BE2C (cell line): ENCODE measurements around the gene TMEM63B.

Source experiments
- DNase-seq: peaks from one replicate; pipeline ENCODE4 v3.0.0-alpha.2; 2020
- H3K27me3 ChIP-seq: fragments of 250-450 bp; sonication (Bioruptor Pico); 2 replicates; pipeline ENCODE4 v1.5.1; 2020; ENCODE audit warnings: mild to moderate bottlenecking
- H3K36me3 ChIP-seq: fragments of 250-450 bp; sonication (Bioruptor Pico); 2 replicates; pipeline ENCODE4 v1.5.1; 2020; ENCODE audit warnings: mild to moderate bottlenecking
- H3K4me1 ChIP-seq: fragments of 250-450 bp; sonication (Bioruptor Pico); 2 replicates; pipeline ENCODE4 v1.5.1; 2020
- H3K4me3 ChIP-seq: 2 replicates; pipeline ENCODE4 v1.5.1; 2011; ENCODE audit warnings: low read depth, low read length
- H3K9me3 ChIP-seq: fragments of 250-450 bp; sonication (Bioruptor Pico); 2 replicates; pipeline ENCODE4 v1.5.1; 2020
- CTCF ChIP-seq: IDR thresholded peaks from 2 replicates; pipeline ENCODE4 v1.5.1; 2012; ENCODE audit warnings: mild to moderate bottlenecking, low read depth, low read length

The TMEM63B gene

GRCh38 chr6:44101832-44102231 lies 25.5 kb upstream of the TMEM63B start:
- Histone ChIP-seq H3K27me3 (no peaks in the 10 kb centered on the region), H3K36me3 (peaks cover 50% of the 10 kb centered on the region), H3K4me1 (peaks cover 10% of the 10 kb centered on the region), H3K9me3 (no peaks in the 10 kb centered on the region), H3K4me3 (no peak overlapping the region)
- TF ChIP-seq CTCF = no peak
- DNase-seq = no peak

GRCh38 chr6:44102527-44102926 lies 24.8 kb upstream of the TMEM63B start:
- H3K36me3 ChIP-seq = peaks cover 57% of the 10 kb centered on the region
- H3K4me1 ChIP-seq = peaks cover 10% of the 10 kb centered on the region
- H3K27me3 ChIP-seq = no peaks in the 10 kb centered on the region
- DNase-seq = no peak
- no peak overlapping the region for H3K4me3 ChIP-seq
- no peak for TF ChIP-seq CTCF
- H3K9me3 ChIP-seq = no peaks in the 10 kb centered on the region

- Histone ChIP-seq H3K36me3 (peaks cover 67% of the 10 kb centered on the region), H3K27me3 (no peaks in the 10 kb centered on the region)
- TF ChIP-seq CTCF = no peak
Observed at GRCh38 chr6:44104481-44105021, 22.8 kb upstream of the TMEM63B start.

GRCh38 chr6:44105146-44105545 lies 22.2 kb upstream of the TMEM63B start:
- H3K27me3 ChIP-seq = no peaks in the 10 kb centered on the region
- peak; percentile 58 for DNase-seq

More at GRCh38 chr6:44104481-44105021, 22.8 kb upstream of the TMEM63B start:
- Histone ChIP-seq H3K4me3 (no peak overlapping the region), H3K4me1 (peaks cover 7% of the 10 kb centered on the region; the same call in 1 of the 2 replicates), H3K9me3 (no peaks in the 10 kb centered on the region)
- DNase-seq = no peak

GRCh38 chr6:44105993-44106740 lies 21.2 kb upstream of the TMEM63B start:
- no peak for DNase-seq
- Histone ChIP-seq H3K4me1 (peaks cover 7% of the 10 kb centered on the region; the same call in 1 of the 2 replicates), H3K4me3 (no peak overlapping the region), H3K9me3 (no peaks in the 10 kb centered on the region), H3K27me3 (no peaks in the 10 kb centered on the region), H3K36me3 (peaks cover 73% of the 10 kb centered on the region)
- no peak for TF ChIP-seq CTCF

More at GRCh38 chr6:44105146-44105545, 22.2 kb upstream of the TMEM63B start:
- Histone ChIP-seq H3K36me3 (peaks cover 67% of the 10 kb centered on the region), H3K4me1 (peaks cover 7% of the 10 kb centered on the region; the same call in 1 of the 2 replicates), H3K9me3 (no peaks in the 10 kb centered on the region), H3K4me3 (no peak overlapping the region)
- TF ChIP-seq CTCF = no peak

GRCh38 chr6:44107017-44107416 lies 20.3 kb upstream of the TMEM63B start:
- TF ChIP-seq CTCF = no peak
- no peak for DNase-seq
- H3K36me3 ChIP-seq = peaks cover 81% of the 10 kb centered on the region
- peaks cover 7% of the 10 kb centered on the region; the same call in 1 of the 2 replicates for H3K4me1 ChIP-seq
- no peak overlapping the region for H3K4me3 ChIP-seq
- H3K9me3 ChIP-seq = no peaks in the 10 kb centered on the region
- no peaks in the 10 kb centered on the region for H3K27me3 ChIP-seq
